Left colon (tissue), 2 donors: ENCODE data around the gene TNRC6B. TPM values are rescaled to one million over a fixed set of nuclear protein-coding genes. Genes with fewer than 3 reads are reported as not detected.
"Not testable (repeated sequence)": the region's sequence is repeated elsewhere in the genome, so short reads cannot be mapped to it uniquely, and the experiment has no call there.

Experiments
- ATAC-seq: fragments of 200-7000 bp; cut with Tn5 transposase; one replicate; pipeline ENCODE4 v1.9.1; 2020; ENCODE audit warnings: mild to moderate bottlenecking, moderate library complexity
- DNase-seq, 2 donors: peaks; one replicate each; pipeline ENCODE4 v3.0.0-alpha.2; 2020
- intact Hi-C, 2 donors: fragments of 100-400 bp; cut with DNase I in 1 of 2; cut with micrococcal nuclease in 1 of 2; formaldehyde crosslinking; loops; one replicate each; pipeline versions ENCODE4 v1.11.2 to v1.14.0; 2022; cut with DNase I, micrococcal nuclease
- total RNA-seq, 2 donors: library from RNA; stranded (reverse); fragmentation: NEBNext Ultra II Directional; extraction: Animal tissue kit (Norgen Biotek cat#: 25700); gene quantifications; one replicate each; pipeline ENCODE4 v1.2.1, GENCODE V29; 2021
- donor health status: DM: no; HTN: no; CAD: no.
- donor health status: DM: yes; HTN: yes; CAD: no.

The TNRC6B gene
- total RNA-seq, 2 donors from 2014 or later, result 50.9 to 51.0 TPM

DNA sequence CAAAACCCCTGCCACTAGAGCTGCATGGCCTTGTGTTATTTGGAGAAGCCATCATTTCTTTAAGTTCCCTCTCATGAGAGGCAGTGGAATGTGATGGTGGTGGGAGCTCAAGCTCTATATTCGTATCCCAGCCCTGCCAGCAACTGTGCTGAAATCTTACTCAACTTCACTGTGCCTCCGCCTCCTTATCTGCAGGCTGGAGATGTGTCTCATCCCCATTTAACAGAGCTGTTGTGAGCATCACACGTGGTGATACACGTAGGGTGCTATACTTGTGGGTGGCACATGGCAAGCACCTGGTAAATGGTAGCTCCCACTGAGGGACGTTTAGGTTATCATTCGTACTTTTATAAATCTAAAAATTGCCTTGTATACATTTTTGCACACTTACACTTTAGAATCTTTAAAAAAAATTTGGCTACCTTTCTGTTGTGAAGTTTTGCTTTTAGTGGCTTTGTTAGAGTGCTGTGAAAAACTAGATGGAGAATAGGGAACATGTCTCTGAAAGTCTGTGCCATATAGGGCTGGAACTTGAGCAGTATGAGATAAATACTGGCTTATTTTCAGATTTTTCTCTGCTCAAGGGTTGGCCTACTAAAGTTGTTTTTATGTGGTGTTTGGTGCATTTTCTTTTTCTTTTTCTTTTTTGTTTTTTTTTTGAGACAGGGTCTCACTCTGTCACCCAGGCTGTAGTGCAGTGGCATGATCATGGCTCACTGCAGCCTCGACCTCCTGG is 23.2 kb downstream of the TNRC6B start:
- intact Hi-C loops, result no loop called here
- no peak for ATAC-seq
- no peak for DNase-seq

DNA sequence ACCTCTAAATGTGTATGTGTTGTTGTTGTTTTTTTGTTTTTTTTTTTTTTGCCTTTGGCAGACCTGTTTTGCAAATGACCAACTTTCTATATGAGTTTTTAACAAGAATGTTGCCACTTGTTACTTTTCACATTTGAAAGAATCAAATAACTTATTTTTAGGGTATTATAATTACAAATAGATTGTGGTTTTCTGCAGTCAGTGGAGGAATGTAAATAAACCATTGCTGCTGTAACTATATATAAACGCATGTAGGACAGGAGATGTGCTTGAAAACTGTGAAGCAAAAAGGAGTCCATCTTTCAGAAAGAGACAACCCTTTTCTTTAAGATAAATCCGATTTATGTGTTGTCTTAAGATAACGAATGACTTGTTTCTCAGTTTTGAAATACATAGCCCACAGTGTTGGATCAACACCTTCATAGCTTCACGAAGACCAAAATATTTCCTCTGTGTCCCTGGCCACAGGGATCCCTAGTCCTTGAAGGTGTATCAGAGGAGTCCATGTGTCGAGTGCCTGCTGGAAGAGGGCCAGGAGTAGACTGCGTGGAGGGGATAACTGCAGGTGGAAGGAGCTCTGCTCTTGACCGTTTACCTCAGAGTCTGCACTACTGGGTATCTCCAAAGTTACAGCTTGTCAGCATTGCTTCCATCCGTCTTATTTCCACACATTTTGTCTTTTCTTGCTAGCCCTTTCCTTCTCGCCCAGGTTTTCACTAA is 24.7 kb downstream of the TNRC6B start:
- intact Hi-C loops, result no loop called here
- ATAC-seq, result no peak
- no peak for DNase-seq

DNA sequence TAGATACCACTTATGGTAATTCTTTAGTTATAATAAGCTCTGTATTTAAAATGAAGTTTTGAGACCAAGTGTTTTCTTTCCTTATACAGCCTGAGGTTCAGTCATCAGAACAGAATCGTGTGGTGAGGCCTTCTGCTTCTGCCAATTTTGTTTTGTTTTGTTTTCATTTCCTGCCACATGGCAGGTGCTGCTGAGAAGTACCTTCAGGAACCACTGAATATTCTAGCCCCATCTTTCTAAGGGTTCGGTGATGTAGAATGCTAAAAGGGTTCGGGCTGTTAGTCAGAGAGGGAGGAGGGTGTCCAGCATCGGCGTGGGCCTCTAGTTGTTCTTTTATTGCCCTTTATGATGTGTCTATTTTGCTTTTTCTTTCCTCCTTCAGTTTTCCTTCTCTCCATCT is 25.8 kb downstream of the TNRC6B start:
- intact Hi-C loops, result no loop called here
- DNase-seq (no peak), ATAC-seq (peak; percentile 34)

DNA sequence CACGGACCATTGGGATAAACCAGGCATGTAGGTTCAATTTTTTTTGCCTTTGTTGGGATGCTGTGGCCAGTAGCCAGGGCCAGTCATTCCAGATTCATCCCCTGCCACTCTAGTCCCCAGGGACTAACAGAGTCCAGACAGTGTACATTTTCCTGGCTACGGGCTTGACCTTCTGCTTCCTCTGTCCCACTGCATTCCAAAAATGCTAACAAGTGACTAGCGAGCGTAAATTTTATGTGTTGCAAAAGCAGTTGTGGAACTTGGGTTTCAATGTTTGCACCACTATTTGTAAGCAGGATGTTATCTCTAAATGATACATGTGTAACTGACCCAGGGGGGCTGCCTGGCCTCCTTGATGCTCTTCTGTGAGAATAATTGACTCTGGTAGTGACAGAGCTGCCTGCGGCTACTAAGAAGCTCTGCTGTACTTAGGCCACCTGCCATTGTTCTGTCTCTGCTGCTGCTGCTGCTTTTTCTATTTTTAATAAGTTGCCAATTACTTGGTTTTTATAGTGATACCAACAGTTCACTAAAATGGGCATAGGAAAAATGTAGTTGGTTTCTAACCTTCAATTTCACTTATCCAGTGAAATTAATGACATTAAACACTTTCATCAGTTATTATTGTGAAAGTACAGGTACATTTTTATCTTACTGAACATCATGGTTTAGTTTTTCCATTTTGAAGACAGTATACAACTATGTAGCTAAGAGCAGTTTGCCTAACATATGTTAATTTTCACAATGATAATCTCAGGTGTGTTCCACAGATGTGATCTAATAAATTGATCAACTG is 26.8 kb downstream of the TNRC6B start:
- no peak for DNase-seq
- no peak for ATAC-seq

DNA sequence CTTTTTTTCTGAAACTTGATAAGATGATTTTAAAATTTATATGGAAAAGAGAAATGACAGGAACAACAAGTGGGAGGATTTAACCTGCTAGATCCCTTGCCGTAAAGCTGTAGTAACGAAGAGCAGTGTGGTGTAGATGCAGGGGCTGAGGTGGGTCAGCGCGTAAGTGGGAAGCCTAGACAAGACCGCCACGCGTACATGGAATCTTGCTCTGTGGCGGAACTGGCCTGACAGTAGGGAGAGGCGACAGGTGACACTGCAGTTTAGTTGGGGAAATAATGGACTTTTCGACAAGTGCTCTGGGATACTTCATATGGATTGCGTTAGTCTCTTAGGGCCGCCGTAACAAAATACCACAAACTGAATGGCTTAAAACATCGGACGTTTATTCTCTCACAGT is 28.8 kb downstream of the TNRC6B start:
- DNase-seq (no peak), ATAC-seq (no peak)
- intact Hi-C loops, result no loop called here

More for the DNA sequence above, 26.8 kb downstream of the TNRC6B start:
- intact Hi-C loops, result no loop called here

DNA sequence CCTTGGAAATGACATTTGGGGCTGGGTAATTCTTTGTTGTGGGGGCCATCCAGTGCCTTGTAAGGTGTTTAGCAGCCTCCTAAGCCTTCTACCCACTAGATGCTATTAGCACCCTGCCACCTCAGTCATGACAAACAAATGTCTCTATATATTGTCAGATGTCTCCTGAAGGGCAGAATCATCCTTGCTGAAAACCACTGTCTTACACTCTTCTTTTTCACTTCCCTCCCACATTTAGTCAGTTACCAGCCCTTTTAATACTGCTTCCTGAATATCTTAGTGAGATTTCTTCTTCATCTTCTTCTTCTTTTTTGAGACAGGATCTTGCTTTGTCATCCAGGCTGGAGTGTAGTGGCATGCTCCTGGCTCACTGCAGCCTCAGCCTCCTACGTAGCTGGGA is 33.1 kb downstream of the TNRC6B start:
- DNase-seq (no peak), ATAC-seq (no peak)
- intact Hi-C loops, result no loop called here

DNA sequence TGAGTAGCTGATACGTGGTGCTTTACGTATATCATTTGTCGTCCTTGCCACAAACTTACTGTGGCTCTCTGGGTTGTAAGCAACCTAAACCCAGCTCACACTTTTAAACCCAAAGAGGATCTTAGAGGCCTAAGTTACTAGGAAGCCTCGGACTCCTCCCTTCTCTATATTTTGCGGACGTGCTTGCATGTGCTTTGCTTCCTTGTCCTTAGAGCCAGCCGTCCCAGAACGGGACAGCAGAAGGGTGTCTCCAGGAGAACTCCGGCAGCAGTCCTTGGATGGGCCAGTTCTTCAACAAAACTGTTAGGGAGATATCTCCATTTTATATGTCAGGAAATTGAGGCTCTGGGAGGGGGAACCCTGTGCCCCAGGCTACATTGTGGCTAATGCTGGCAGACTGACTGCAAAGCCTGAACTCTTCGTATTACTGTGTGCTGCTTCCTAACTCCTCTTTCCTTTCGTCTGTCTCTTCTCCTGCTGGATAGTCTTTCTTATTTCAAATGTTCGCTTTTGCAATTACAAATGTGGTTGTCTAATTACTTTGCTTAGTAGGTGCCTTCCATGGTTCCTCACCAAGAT is 33.8 kb downstream of the TNRC6B start:
- intact Hi-C loops, result no loop called here
- DNase-seq (no peak), ATAC-seq (no peak)

DNA sequence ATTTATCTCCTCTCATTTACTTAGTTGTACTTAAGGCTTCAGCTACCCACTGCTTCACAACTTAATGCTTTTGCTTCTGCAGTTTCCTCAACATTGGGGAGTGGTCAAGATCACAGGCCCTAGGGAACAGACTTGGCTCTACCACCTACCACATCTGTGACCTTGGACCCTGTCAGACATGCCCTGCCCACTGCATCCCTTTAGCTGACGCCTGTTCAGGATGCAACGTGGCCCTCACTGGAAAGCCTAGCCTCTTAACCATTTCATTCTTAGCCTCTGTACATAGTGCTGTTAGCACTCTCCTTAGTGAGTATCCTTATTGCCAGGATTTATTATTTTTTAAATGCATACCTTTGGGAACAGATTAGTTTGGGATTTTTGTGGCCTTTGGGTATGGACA is 34.4 kb downstream of the TNRC6B start:
- peak; percentile 52 for ATAC-seq
- intact Hi-C loops, result no loop called here
- no peak for DNase-seq

DNA sequence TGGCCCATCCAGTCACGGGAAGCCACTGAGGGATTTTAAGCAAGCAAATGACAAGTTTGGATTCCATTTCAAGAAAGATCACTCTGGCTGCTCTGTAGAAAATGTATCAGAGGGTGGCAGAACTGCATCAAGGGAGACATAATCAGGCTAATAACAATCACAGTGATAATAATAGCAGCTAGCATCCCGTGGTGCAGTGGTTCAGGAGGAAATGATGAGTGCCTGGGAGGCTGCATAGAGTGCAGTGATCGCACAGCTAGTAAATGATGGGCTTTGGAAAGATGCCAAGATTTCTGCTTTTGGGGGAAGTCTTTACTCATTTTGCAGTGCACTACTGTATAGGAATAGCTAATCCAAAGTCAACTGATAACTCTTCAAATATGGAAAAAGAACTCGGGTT is 35.8 kb downstream of the TNRC6B start:
- ATAC-seq (no peak), DNase-seq (no peak)
- intact Hi-C loops, result no loop called here

DNA sequence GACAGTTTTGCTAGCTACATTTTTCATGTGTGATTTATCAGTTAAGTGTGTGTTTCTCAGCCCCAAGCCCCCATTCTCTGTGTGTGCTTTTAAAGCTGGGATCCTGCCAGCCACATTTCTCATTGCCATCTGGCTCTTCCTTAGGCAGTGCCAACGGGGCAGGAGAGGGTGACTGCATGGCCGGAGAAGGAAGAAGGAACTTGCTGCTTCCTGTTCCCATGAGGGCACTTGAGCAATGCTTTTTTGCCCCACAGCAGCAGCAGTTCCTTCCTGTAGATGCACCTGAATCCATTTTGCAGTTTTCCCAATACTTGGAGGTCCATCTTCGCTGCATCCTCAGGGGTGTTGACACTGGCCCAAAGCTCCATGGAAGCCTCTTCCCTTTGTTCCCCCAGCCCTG is 37.5 kb downstream of the TNRC6B start:
- peak; percentile 53 for ATAC-seq

DNA sequence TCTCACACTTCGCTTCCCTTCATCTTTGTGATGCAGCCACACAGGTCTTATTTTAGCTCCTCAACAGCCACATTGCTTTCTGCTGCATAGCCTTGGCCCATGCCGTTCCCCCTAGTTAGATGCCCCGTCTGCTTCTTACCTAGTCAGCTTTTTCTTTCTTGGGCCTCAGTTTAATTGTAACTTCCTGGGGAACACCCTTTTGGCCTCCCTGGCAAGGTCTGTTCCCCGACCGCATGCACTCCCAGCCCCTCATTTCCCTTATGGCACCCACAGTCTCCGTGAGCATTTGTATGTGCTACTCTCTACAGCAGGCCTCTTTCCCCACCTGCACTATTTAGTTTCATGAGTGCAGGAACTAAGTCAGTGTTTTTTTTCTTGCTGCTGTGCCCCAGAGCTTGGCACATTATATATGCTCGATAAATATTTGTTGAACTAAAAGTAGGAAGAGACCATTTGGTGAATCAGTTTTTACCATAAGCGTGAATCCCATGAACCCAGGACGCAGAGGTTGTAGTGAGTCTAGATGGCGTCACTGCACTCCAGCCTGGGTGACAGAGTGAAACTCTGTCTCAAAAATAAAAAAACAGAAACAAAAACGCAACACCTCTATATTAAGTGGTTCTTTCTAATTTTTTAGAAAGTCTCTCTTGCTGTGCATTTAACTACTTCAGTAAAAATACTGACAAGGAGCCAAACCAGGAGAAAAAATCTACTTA is 38.5 kb downstream of the TNRC6B start:
- intact Hi-C loops, result no loop called here
- no peak for ATAC-seq
- no peak for DNase-seq

More for the DNA sequence above, 37.5 kb downstream of the TNRC6B start:
- intact Hi-C loops, result no loop called here
- no peak for DNase-seq

DNA sequence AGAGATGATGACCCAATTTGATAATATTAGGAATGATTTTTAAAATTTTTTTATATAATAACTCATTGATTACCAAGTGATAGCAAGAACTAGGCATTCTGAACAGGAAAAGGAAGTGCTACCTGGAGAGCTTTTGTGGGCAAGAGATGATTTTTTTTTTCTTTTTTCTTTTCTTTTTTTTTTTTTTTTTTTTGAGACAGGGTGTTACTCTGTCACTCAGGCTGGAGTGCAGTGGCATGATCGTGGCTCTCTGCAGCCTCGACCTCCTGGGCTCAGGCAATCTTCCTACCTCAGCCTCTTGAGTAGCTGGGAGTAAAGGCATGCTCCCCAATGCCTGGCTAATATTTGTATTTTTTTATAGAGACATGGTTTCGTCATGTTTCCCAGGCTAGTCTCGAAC is 40.4 kb downstream of the TNRC6B start:
- ATAC-seq (no peak), DNase-seq (no peak)
- intact Hi-C loops, result no loop called here

DNA sequence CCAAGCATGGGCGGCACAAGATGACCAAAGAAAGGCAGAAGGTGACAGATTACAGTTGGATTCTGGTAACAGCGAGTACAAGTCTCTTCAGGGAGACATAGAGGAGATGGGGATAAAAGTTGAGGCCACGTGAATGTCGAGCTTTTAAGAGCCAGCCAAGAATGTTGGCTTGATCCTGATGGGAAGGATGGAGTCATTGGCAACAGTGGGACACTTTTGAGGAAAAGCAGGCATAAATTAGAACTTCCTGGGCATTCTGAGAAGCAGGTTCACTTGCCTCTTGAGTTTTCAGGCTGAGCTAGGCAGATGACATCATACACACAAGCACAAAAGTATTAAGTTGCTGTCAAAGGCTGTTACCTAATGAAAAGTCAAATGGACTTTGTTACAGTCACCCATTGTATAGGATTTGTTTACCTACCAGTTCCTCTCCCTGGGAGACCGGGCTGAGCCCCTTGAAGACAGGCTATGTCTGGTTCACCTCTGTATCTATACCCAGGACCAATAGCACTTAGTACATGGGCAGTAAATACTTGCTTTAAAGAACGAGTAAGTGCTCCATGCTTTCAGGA is 41.1 kb downstream of the TNRC6B start:
- ATAC-seq, result no peak
- no peak for DNase-seq
- intact Hi-C loops, result no loop called here

DNA sequence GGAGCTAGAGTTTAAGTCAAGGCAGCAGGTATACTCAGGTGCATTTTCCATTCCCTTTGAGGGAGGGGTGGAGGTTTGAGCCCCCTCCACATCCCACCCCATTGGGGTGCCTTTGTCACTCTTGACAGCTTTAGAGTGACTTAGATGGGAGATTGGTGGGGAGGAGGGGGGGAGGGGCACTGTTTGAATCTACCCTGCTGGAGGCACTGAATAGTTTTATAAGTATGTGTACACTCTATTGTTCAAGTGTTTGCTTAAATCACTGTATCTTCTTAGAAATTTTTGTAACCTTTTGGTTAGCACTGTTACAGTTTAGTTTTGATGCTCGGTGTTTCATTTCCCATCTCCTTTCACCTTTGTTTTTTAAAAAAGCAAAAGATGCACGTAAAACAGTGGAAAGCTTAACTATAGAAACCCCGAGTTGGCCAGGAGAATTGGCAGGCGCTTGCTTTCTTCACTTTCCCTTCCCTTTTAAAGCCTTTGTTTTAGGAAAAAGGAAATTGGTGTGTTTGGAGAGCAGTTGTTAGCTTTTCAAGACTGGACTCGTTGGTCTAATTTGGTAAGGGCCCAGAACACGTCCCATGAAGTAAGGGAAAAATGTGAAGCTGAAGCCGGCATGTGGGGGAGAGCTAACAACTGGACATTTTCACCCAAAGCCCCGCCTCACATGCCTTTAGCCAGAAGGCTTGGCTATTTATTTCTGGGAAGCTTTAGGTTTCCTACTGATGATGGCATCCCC is 42.8 kb downstream of the TNRC6B start:
- DNase-seq (no peak), ATAC-seq (no peak)
- intact Hi-C loops, result no loop called here

DNA sequence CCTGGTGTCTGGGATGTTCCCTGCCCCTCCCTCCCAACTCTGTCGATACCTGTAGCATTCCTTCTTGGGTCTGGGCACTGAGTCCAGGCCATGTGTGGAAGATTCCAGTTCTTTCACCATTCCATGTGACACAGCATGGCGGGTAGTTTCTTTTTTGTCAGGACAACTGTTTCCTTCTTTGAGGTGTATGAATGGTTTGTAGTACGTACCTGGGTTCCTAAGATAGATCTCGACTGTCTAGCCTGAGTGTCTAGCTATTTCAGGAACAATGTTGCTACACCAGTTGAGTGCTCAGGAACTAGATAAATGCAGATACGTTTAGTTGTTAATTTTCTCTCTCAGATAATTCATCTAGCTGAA is 43.3 kb downstream of the TNRC6B start:
- ATAC-seq (no peak), DNase-seq (no peak)
- intact Hi-C loops, result no loop called here

DNA sequence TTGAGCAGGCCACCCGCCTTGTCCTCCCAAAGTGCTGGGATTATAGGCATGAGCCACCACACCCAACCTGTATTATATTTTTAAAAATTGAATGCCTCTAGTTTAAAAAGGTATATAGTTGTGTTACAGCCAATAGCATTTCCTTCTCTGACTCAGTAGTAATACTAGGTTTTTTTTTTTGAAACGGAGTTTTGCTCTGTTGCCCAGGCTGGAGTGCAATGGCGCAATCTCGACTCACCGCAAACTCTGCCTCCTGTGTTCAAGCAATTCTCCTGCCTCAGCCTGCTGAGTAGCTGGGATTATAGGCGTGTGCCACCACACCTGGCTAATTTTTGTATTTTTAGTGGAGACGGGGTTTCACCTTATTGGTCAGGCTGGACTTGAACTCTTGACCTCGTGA is 45.3 kb downstream of the TNRC6B start:
- DNase-seq, intact Hi-C loops, ATAC-seq: not testable (repeated sequence)

DNA sequence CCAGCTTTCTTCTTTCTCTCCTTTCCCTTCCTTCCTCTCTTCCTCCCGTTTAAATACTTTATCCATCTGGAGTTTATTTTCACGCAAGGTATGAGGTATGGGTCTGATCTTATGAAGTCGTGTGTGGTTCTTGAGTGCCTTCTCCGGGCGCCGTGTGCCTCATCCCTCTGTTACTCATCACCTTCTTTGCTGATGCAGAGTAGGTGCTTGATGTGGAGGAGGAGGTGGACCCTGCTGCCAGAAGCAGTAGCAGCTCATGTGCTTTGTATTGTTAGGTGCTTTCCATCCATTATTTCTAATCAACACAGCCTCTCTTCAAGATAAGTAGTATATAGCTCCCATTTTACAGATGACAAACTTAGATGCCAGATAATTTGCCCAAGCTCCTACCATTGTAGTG is 47.0 kb downstream of the TNRC6B start:
- intact Hi-C loops, result no loop called here

DNA sequence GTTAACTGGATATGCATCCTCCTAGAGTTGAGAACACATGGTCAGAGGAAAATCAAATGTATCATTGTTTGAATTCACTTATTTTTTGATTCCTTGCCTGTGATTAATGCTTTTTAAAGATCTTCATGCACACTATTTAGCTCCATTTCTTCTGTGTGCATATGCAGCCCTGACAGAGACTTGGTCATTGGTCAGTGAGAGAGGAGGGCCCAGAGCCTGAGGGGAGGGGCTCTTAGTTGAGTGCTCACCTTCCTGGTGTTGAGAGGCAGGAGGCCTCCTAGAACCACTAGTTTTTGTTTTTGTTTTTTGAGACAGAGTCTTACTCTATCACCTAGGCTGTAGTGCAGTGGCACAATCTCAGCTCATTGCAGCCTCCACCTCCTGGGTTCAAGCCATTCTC is 48.9 kb downstream of the TNRC6B start:
- intact Hi-C loops, result no loop called here
- DNase-seq (no peak), ATAC-seq (no peak)

More for the DNA sequence above, 47.0 kb downstream of the TNRC6B start:
- no peak for ATAC-seq
- no peak for DNase-seq
